Stimulated activated CD8-positive, alpha-beta memory T cell treated with anti-CD3 and anti-CD28 coated beads, Interleukin-12 subunit alpha, Interleukin-12 subunit beta, amount 100 ng/mL, for 4 hours (primary cell): ENCODE data around the gene HACD1.

ENCODE experiments used
- DNase-seq: peaks from one replicate; pipeline ENCODE4 v3.0.0-alpha.2; 2020; ENCODE audit warnings: low read depth

The HACD1 gene

DNA sequence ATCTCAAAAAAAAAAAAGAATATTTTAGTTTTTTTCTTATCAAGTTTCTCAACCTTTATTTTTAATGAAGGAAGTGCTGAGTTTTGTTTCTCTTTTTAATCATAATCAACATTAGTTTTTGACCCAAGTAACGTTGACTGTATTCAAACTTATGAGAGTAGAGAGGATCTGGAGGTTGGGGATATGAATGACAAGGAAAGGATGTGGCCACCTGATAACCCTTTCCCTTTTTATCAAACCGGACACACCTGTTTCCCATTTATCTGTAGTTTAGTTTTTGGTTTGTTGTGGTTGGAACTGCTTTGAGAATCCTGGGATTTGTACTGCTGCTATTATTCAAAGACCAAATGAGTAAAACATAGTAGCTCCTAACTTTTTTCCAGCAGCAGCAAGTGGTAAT lies 38.6 kb downstream of the HACD1 start:
- no peak for DNase-seq

DNA sequence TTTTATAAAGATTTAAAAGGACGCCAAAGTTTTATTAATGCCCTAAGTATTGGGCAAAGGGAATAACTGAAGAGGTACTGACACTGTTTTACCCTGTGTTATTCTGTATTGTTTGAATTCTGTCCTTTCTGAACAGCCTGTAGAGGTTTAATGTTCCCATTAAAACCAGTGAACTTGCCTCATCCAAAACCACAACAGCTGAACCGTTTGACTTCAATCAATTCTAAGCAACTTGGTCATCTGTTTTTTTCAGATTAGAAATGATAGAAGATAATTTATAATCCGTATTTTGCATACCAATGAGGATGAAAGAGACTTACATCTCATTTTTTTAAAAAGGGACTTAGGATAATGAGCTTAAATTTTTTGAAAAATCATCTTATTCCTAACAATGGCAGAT lies 40.4 kb downstream of the HACD1 start:
- no peak for DNase-seq

DNA sequence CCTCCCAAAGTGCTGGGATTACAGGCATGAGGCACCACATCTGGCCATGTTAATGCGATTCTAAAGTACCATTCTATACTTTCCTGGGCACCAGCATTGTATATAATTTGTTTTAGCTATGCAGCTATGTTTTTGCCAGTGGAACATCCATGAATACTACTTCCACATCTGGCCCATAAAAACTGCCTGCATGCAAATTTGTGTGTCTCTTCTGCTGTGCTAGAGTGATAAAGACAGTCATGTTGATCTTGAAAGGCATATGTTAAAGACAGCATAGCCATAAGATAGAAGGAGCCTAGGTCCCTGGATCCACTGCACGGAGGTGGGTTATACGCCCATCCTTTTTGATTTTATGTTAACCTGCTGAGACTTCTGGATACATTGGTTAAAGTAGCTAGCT lies 52.3 kb downstream of the HACD1 start:
- no peak for DNase-seq

DNA sequence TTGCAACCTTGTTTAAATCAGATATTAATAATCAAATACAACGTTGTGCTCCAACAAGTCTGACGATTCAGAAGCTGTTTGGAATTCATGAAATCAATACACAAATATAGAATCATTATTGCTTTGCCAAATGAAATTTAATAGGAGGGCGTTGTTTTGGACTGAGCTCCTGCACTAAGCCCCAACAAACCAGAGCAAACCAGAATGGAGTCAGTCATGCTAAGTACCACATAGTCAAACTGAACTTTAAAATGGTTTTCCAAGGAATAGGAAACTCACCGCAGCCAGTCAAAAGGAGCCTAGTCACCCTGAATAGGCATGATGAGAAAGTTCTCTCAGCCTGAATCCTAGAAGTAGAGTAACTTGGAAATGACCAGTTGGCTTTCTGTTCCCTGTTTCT lies 53.7 kb downstream of the HACD1 start:
- no peak for DNase-seq

DNA sequence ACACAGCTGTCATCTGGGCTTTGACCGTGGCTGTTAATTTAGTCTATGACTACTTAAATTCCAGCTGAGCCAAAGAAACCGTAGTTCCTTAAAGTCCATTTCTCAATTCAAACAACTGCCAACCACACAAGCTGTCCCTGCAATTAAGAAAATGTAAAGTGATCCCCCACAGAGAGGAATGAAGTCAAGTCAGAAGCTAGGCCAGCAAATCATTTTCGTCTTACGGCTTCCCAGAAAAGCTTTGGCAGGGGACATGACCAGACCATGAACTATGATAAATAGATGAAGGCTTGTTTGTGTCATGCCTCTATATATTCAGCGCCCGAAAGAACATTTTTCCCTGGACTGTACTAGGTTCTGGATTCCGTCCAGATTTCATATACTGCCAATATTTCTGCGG lies 54.6 kb downstream of the HACD1 start:
- no peak for DNase-seq

DNA sequence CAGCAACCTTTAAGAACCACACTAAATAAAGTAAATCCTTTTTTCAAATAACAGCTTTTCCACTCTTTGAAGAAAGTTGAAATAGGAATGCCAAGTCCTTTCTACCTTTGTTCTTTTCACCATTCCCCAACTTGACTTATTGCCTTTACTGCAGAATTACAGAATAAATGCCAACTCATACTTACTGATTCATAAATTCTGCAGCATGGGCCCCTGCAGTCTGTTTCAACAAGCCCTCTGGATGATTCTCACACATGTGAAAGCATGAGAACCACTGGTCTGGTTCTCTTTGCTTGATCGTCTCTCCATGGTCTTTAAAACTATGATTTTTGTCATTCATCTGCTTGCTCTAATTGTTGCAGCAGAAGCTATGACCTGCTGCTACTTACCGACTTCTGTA lies 56.1 kb downstream of the HACD1 start:
- no peak for DNase-seq

DNA sequence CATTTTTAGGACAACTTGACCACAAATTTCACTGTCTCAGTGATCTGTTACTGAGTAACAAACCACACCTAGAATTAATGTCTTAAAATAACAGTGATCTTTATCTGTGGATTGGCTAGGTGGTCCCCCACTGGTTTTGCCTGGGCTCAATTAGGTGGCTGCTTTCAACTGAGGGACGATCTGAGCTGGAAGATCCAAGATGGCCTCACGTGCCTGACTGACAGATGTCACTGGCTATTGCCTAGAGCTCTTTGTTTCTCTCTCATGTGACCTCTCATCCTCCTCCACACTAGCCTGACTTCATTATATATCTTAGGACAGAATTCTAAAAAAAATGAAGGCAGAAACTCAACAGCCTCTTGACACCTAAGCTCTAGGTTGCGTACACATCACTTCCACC lies 59.7 kb downstream of the HACD1 start:
- no peak for DNase-seq

DNA sequence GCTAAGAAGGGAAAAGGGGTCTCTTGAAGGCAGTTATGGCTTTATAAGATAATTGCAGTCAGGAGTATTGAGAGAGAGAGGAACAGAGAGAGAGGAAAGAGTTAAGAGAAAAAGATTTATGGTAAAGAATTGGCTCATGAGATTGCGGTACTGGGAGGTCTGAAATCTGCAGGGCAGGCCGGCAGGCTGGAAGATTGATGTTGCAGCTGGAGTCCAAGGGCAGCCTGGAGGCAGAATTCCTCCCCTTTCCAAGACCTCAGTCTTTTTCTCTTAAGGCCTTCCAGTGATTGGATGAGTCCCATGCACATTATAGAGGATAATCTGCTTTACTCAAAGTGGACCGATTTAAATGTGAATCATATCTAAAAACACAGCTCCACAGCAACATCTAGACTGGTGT lies 68.4 kb downstream of the HACD1 start:
- no peak for DNase-seq

DNA sequence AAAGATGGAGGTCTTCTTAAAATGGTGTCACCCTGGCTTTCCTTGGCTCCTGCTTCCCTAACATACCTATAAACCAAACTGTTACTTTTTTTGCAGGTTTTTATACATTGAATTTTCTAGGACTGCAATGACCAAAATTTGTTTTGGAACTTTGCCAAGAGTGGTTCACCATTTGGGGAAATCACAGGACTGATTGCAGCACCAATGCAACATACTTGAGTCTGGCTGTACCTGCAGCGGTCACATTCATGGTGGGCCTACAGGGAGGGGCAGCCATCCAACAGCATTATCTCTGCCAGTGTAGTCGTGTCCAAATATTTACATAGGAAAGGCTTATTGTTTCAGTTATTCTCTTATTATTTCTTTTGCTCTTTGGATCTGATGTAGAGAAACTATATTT lies 69.0 kb downstream of the HACD1 start:
- DNase-seq: no peak

DNA sequence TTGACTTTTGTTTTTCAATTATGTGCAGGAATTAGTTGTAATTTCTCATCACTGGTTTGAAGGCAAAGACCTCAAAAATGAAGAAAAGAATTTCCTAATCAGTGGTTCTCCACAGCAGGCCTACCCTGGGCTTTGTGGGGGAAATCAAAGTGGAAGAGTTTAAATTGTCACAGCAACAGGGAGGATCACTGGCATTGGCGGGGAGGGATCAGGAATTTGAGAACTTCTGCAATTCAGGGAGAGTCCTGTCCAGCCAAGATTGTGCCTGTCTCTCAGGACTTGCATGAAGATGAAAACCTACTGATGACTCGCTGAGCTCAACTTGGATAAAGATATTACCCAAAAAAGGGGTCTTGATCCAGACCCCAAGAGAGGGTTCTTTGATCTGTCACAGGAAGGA lies 70.1 kb downstream of the HACD1 start:
- DNase-seq: no peak

DNA sequence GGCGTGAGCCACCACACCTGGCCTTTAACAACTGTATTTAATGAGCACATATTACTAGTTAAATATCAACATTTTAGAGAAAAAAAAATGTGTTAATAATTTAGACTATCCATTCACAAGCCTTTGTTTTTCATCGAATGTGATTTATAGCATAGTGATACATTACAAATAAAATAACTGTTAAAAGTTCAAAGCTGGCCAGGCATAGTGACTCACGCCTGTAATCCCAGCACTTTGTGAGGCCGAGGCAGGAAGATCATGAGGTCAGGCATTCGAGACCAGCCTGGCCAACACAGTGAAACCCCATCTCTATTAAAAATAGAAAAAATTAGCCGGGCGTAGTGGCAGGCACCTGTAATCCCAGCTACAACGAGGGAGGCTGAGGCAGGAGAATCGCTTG lies 72.7 kb downstream of the HACD1 start:
- DNase-seq: no peak
